Activated T-cell treated with anti-CD3 and anti-CD28 coated beads, Interleukin-2, amount 50 U/mL, for 24 hours (primary cell): ENCODE measurements around the gene XIRP2.

Experiments
- DNase-seq: peaks from one replicate; pipeline ENCODE4 v3.0.0-alpha.2; 2020
- H3K27ac Mint-ChIP-seq: 2 replicates; pipeline ENCODE4 v1.8.0; 2020; ENCODE audit warnings: mild to moderate bottlenecking, mixed read lengths
- H3K27me3 Mint-ChIP-seq: 2 replicates; pipeline ENCODE4 v1.8.0; 2020; ENCODE audit warnings: mixed read lengths
- H3K36me3 Mint-ChIP-seq: 2 replicates; pipeline ENCODE4 v1.8.0; 2020; ENCODE audit warnings: low read depth, mixed read lengths
- H3K4me1 Mint-ChIP-seq: 2 replicates; pipeline ENCODE4 v1.8.0; 2020; ENCODE audit warnings: low read depth, mixed read lengths
- H3K4me3 Mint-ChIP-seq: 2 replicates; pipeline ENCODE4 v1.8.0; 2020; ENCODE audit warnings: mild to moderate bottlenecking, moderate library complexity, mixed read lengths
- H3K9me3 Mint-ChIP-seq: 2 replicates; pipeline ENCODE4 v1.8.0; 2020; ENCODE audit warnings: mixed read lengths

Gene XIRP2

DNA sequence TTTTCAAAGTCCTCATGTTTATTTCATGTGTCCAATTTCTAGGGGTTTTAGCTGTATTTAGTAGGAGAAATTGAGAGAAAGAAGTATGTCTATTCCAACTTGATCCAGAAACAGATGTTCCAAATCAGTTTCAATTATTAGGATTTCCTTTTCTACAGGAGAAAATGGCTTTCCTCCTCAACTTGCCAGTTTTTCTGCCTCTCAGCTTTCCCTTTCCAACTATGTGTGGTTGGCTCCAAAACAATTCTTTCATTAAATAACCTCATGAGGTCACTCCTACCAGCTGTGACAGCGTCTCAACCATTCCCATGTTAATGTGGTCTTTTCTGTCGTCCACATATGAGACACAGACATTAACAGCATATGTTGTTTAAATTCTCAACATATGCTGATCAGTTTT lies 13.1 kb downstream of the XIRP2 start:
- no peaks in the 10 kb centered on the region for H3K4me1 Mint-ChIP-seq
- no peak overlapping the region for H3K27ac Mint-ChIP-seq
- DNase-seq: no peak
- no peak overlapping the region for H3K4me3 Mint-ChIP-seq
- H3K9me3 Mint-ChIP-seq: no peaks in the 10 kb centered on the region
- H3K27me3 Mint-ChIP-seq: no peaks in the 10 kb centered on the region
- H3K36me3 Mint-ChIP-seq: no peaks in the 10 kb centered on the region

DNA sequence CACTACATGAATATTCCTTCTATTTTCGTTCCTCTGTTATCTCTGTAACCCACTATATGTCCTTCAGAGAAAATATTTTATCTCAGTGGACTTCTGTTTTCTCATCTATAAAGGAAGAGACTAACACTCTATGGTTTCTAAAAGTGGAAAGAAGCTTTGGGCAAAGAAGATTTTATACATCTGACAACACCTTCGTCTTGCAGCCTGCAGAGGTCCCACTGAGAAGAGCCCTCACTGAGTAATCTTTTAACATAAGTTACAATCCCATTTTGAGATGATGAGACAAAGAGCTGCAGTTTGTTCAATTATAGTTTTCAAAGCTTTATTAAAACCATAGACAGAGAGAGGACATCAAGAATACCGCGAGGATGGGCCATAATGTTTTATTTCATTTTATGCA lies 28.7 kb downstream of the XIRP2 start:
- H3K4me3 Mint-ChIP-seq: no peak overlapping the region
- H3K27ac Mint-ChIP-seq: no peak overlapping the region
- DNase-seq: no peak
- no peaks in the 10 kb centered on the region for H3K36me3 Mint-ChIP-seq
- H3K27me3 Mint-ChIP-seq: no peaks in the 10 kb centered on the region
- no peaks in the 10 kb centered on the region for H3K4me1 Mint-ChIP-seq
- H3K9me3 Mint-ChIP-seq: peaks cover 2% of the 10 kb centered on the region

DNA sequence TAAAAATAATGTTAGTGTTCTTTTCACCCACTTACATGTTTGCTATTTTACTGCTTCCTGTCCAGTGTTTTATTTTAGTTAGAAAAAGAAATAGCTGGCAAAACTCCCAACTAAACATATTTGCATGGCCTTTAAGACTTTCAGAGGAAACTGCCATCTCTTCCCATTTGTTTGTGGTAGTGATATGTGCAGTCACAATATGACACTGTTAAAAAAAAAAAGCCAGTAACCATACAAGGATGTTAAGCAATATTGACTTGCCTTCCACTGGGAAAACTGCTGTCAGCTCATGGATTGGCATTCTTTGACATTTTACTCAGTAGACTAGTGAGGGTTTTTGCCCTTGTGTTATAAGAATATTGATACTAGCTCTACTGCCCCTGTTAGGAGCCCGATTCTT lies 29.1 kb downstream of the XIRP2 start:
- H3K27me3 Mint-ChIP-seq: no peaks in the 10 kb centered on the region
- no peak overlapping the region for H3K4me3 Mint-ChIP-seq
- DNase-seq: no peak
- no peak overlapping the region for H3K27ac Mint-ChIP-seq
- no peaks in the 10 kb centered on the region for H3K4me1 Mint-ChIP-seq
- peaks cover 2% of the 10 kb centered on the region for H3K9me3 Mint-ChIP-seq
- H3K36me3 Mint-ChIP-seq: no peaks in the 10 kb centered on the region

DNA sequence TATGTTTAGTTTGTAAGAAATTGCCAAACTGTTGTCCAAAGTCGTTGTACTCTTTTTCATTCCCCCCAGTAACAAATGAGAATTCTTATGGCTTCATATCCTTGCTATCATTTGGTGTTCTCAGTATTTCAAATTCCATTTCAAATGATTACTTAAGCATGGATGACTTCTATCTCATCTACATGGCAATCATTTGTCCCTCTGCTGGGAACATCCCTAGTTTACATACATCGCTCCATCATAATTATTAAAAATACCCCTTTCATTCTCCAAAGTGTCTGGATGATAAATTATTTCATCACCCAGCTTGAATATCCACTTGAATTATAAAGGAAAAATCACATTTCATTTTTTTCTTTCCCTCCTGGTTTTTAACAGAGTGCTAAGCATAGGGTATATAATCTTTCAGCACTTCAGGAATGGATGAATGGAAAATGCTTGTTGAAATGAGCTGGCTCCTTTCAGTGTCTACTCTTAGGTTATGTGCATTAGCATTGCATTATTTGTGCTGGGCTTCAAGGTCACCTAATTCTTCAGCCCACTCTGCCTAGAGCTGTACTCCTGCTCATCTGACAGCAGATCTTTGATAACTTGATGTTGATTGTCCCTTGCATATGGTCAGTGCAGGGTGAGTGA lies 33.1 kb downstream of the XIRP2 start:
- Mint-ChIP-seq H3K27ac (no peak overlapping the region), H3K27me3 (no peaks in the 10 kb centered on the region), H3K36me3 (no peaks in the 10 kb centered on the region), H3K4me3 (no peak overlapping the region), H3K4me1 (no peaks in the 10 kb centered on the region), H3K9me3 (no peaks in the 10 kb centered on the region)
- DNase-seq: no peak

DNA sequence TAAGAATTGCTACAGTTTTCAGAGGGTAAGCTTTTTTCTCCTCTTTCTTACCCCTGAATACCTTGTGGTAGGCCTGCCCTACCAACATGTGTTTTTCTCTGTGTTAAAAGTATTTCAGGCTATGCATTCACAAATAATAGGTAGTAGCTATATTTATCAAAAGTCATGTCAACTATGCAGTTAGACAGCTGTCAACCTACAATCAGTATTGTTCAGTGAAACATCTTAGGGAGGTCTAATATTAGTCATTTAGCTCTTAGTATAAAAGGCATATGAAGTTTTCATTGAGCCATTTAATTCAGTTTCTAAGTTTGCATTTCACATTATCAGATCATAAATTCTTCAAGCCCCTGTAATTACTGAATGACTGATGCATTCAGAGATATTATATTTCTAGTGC lies 36.7 kb downstream of the XIRP2 start:
- Mint-ChIP-seq H3K9me3 (no peaks in the 10 kb centered on the region), H3K27me3 (no peaks in the 10 kb centered on the region), H3K4me1 (no peaks in the 10 kb centered on the region), H3K36me3 (no peaks in the 10 kb centered on the region), H3K4me3 (no peak overlapping the region), H3K27ac (no peak overlapping the region)
- no peak for DNase-seq

DNA sequence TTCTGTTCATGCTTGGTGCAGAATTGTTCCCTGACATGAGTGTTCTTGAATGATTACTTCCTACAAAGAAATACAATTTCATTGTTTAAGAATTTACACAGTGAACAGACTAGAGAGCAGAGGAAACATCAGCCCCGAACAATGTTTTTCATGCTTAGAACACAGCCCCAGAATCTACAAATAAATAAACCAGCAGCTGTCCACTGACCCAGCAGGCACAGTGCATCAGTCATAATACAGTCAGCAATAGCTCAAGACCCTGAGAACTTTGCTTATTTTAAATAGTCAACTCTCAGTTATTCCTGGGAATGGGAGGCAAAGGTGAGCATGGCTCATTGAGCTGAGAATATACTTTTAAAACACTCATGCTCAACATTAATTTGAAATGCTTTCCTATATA lies 38.4 kb downstream of the XIRP2 start:
- Mint-ChIP-seq H3K4me1 (no peaks in the 10 kb centered on the region), H3K9me3 (no peaks in the 10 kb centered on the region), H3K27ac (no peak overlapping the region), H3K36me3 (no peaks in the 10 kb centered on the region), H3K4me3 (no peak overlapping the region), H3K27me3 (no peaks in the 10 kb centered on the region)
- no peak for DNase-seq

DNA sequence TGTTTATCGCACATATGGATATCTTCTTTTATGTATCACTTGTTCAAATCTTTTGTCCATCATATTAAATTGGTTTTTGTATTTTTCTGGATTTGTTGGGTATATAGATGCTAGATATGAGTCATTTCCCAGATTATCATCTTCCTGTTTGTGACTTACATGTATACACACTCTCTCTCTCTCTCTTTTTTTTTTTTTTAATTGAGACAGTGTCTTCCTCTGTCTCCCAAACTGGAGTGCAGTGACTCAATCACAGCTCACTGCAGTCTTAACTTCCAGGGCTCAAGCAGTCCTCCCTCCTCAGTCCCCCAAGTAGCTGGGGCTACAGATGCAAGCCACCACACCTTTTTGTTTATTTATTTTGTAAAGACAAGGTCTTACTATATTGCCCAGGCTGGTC lies 43.8 kb downstream of the XIRP2 start:
- H3K36me3 Mint-ChIP-seq: no peaks in the 10 kb centered on the region
- H3K27ac Mint-ChIP-seq: no peak overlapping the region
- DNase-seq: no peak
- H3K4me3 Mint-ChIP-seq: no peak overlapping the region
- no peaks in the 10 kb centered on the region for H3K27me3 Mint-ChIP-seq
- H3K4me1 Mint-ChIP-seq: no peaks in the 10 kb centered on the region
- no peaks in the 10 kb centered on the region for H3K9me3 Mint-ChIP-seq

DNA sequence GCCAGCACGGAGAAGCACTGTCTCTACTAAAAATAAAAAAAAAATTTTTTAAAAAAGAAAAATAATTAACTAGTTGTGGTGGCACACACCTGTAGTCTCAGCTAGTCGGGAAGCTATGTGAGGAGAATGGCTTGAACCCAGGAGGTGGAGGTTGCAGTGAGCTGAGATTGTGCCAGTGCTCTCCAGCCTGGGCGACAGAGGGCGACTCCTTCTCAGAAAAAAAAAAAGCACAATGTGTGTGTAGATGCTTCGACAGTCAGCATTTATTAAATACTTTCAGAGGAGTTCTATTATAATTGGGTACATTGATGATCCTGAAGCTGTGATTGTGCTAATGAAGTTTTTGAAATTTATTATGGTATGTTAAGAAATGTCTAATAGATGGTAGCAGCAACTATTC lies 46.5 kb downstream of the XIRP2 start:
- H3K4me3 Mint-ChIP-seq: no peak overlapping the region
- peaks cover 2% of the 10 kb centered on the region for H3K9me3 Mint-ChIP-seq
- no peak overlapping the region for H3K27ac Mint-ChIP-seq
- H3K36me3 Mint-ChIP-seq: no peaks in the 10 kb centered on the region
- no peaks in the 10 kb centered on the region for H3K4me1 Mint-ChIP-seq
- no peak for DNase-seq
- H3K27me3 Mint-ChIP-seq: no peaks in the 10 kb centered on the region

DNA sequence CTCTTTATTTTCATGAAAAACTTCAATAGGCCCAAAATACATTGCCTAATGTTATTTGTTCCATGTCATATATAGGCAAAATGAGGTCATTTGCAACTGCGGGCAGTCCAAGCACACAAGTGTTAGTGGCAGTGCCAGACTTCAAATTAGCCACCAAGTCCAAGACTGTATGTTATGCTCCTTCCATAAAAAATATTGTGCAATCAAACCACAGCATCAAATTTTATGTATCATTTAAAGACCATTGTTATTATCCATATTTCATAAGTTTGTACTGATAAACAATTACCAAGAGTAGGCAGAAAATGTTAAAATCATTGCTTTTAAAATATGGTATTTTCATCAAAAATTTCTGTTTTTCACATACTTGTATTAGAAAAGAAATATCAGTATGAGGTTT lies 54.1 kb downstream of the XIRP2 start:
- no peak for DNase-seq
- Mint-ChIP-seq H3K4me1 (no peaks in the 10 kb centered on the region), H3K27ac (no peak overlapping the region), H3K27me3 (no peaks in the 10 kb centered on the region), H3K9me3 (peaks cover 5% of the 10 kb centered on the region), H3K4me3 (no peak overlapping the region), H3K36me3 (no peaks in the 10 kb centered on the region)

DNA sequence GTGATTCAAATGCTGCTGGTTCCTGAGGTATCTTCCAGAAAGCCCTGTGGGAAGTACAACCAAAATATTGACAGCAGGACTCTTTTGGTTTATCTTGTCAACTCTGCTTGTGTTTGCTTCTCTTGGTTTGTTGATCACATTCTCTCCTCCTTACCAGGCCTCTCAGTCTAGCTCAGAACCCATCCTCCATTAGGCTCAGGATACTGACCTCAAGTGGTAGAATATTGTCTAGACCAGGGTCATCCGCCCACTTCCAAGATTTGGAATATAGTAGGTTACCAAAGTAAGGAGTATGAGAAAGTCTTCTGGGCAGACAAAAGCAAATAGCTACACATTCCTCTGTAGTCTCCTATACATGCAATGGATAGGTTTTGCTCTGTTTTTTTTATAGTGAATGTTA lies 56.6 kb downstream of the XIRP2 start:
- H3K27ac Mint-ChIP-seq: no peak overlapping the region
- no peak for DNase-seq
- no peaks in the 10 kb centered on the region for H3K27me3 Mint-ChIP-seq
- H3K9me3 Mint-ChIP-seq: peaks cover 3% of the 10 kb centered on the region
- H3K36me3 Mint-ChIP-seq: no peaks in the 10 kb centered on the region
- H3K4me1 Mint-ChIP-seq: no peaks in the 10 kb centered on the region
- H3K4me3 Mint-ChIP-seq: no peak overlapping the region

DNA sequence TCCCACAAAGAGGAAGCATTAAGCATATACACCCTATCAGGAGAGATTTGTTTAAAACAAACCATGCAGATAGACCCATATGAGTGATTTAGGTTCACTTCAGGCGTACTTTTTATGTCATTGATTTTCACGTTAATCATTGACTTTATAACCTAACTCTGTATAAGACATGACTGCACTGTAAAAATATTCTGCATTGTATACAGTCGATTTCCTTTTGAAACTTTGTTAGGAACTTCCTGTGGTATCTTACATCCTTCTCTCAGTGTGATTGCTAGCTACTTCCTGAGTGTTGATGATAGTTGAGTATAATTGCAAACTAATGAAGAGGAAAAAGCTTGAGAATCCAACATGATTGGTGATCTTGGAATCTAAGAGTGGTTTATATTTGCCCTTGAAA lies 69.4 kb downstream of the XIRP2 start:
- peaks cover 7% of the 10 kb centered on the region for H3K4me1 Mint-ChIP-seq
- no peaks in the 10 kb centered on the region for H3K27me3 Mint-ChIP-seq
- no peaks in the 10 kb centered on the region for H3K36me3 Mint-ChIP-seq
- DNase-seq: no peak
- H3K27ac Mint-ChIP-seq: no peak overlapping the region
- H3K9me3 Mint-ChIP-seq: peaks cover 2% of the 10 kb centered on the region
- no peak overlapping the region for H3K4me3 Mint-ChIP-seq

DNA sequence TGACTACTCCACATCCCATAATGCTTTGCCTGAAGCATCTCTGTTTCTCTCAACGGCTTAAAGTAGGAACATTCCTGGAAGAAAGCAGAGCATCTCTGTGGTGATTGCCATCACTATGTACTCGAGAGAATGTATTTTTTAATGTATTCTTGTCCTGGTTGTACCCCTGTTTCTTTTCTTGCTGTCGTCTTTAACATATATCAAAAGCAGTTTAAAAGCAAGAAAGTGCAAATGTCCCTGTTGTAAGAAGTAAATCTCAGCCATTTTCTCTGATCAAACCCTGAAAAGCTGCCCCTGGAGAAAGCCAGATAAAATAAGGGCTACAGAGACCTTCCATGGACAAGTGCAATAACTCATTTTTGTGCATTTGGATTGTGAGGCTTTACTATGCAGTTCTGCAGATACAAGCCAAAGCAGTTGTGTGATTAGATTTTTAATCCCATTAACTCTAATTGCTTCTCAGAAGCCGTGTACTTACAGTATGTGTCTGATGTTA lies 70.8 kb downstream of the XIRP2 start:
- H3K36me3 Mint-ChIP-seq: no peaks in the 10 kb centered on the region
- DNase-seq: no peak
- H3K9me3 Mint-ChIP-seq: no peaks in the 10 kb centered on the region
- no peak overlapping the region for H3K27ac Mint-ChIP-seq
- peaks cover 7% of the 10 kb centered on the region for H3K4me1 Mint-ChIP-seq
- H3K4me3 Mint-ChIP-seq: no peak overlapping the region
- no peaks in the 10 kb centered on the region for H3K27me3 Mint-ChIP-seq

DNA sequence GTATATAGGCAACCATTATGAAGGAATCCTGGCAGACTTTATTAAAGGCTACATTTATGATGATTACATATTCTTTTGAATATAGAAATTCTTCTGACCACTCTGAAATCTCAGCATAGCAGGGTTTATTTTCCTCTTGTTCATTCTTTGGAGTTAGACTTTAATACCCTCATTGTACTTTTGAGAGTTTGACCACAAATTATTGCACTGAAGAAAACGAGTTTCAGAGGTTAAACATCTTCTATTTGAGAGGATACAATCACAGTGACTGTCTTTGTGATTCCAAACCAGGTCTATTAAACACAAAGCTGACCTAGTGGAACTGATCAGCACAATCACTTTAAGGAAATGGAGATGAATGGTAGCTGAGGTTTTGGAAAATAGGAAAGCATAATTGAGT lies 71.3 kb downstream of the XIRP2 start:
- Mint-ChIP-seq H3K4me1 (peaks cover 7% of the 10 kb centered on the region), H3K27me3 (no peaks in the 10 kb centered on the region), H3K4me3 (no peak overlapping the region), H3K36me3 (no peaks in the 10 kb centered on the region), H3K9me3 (no peaks in the 10 kb centered on the region), H3K27ac (no peak overlapping the region)
- no peak for DNase-seq

DNA sequence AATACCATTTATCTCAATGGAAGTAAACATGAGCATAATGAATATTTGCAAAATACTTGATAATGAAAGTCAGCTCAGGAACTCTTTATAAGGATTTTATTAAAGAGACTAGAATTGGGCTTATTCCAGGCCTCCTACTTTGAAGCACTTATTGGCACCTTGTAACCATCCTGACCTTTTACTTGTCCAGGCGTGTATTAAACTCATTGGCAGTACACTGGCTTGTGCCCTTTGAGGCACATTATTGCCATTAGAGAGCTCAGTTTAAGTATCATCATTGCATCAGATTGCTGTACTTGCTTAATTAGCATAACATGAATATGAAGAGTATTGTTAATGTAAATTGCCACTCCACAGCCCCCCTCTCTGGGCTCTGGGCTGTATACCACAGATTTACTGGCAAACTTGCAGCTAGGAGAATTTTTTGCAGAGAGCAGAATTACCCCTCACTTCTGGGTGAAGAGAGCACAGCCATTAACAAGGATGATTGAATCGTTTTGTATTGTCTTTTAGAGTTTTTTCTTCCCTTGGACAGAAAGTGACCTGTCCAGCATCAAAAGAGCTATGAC lies 72.5 kb downstream of the XIRP2 start:
- no peak for DNase-seq
- Mint-ChIP-seq H3K9me3 (no peaks in the 10 kb centered on the region), H3K36me3 (no peaks in the 10 kb centered on the region), H3K27ac (no peak overlapping the region), H3K27me3 (no peaks in the 10 kb centered on the region), H3K4me1 (peaks cover 7% of the 10 kb centered on the region), H3K4me3 (no peak overlapping the region)

DNA sequence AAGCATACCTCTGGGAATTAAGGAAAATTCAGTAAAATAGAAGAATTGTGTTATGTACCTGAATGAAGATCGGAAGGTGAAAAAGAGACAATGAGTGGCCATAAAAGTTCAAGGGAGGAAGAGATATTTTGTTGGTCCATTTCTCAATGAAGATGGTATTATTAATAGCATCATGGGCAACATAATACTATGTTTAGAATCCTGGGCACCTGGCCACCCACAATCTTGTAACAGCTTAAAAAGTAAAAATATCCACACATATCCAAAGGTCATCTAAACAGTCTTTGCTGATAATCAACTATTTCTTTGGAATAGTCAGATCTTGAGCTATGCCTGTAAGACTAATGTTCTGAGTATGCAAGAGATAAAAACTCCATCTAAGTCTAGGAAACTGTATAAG lies 73.7 kb downstream of the XIRP2 start:
- Mint-ChIP-seq H3K27ac (no peak overlapping the region), H3K4me3 (no peak overlapping the region), H3K9me3 (no peaks in the 10 kb centered on the region), H3K36me3 (no peaks in the 10 kb centered on the region), H3K4me1 (peaks cover 7% of the 10 kb centered on the region), H3K27me3 (no peaks in the 10 kb centered on the region)
- DNase-seq: no peak

DNA sequence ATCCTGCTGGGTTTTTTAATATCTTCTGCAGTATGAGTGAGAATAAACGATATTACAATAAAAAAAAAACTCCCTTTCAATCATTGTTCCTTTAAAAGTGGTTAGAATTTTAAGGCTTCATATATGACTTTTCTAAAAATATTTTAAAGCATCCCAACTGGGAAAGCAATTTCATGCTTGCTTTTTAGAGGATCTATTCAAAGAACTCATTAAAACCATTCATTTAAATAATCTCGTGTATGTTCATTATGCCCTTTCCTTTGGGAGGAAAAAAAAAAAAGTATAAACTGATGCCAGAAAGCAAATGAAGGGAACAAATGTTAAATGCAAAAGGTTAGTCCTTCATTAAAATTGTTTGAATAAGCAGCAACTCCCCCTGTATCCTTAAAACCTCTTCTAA lies 81.2 kb downstream of the XIRP2 start:
- no peaks in the 10 kb centered on the region for H3K9me3 Mint-ChIP-seq
- no peak for DNase-seq
- H3K36me3 Mint-ChIP-seq: no peaks in the 10 kb centered on the region
- no peak overlapping the region for H3K4me3 Mint-ChIP-seq
- H3K27me3 Mint-ChIP-seq: peaks cover 3% of the 10 kb centered on the region
- H3K27ac Mint-ChIP-seq: no peak overlapping the region
- H3K4me1 Mint-ChIP-seq: no peaks in the 10 kb centered on the region
